H1 (cell line): ENCODE results near the gene INPP5A. TPM values are rescaled to one million over a fixed set of nuclear protein-coding genes. Genes with fewer than 3 reads are reported as not detected.

Experiments
- CHD7 ChIP-seq: fragments of 300-600 bp; sonication (generic); IDR thresholded peaks from 2 replicates; pipeline ENCODE4 v1.7.1; 2012; ENCODE audit warnings: low read length, moderate library complexity, mild to moderate bottlenecking, inconsistent platforms; ENCODE audit not compliant: insufficient replicate concordance
- CREB1 ChIP-seq: IDR thresholded peaks from 2 replicates; pipeline ENCODE4 v1.6.1; 2012; ENCODE audit warnings: inconsistent platforms
- MAFK ChIP-seq: IDR thresholded peaks from 2 replicates; pipeline ENCODE4 v1.6.1; 2012; ENCODE audit warnings: low read depth, mild to moderate bottlenecking, improper control_type of control experiment, low read length
- PHF8 ChIP-seq: fragments of 200-600 bp; sonication (generic); conservative IDR thresholded peaks from 2 replicates; pipeline ENCODE4 v1.7.1; 2012; ENCODE audit warnings: low read depth, mild to moderate bottlenecking, inconsistent platforms, low read length, moderate library complexity
- SP2 ChIP-seq: IDR thresholded peaks from 2 replicates; pipeline ENCODE4 v1.6.1; 2012; ENCODE audit warnings: mild to moderate bottlenecking, low read length, inconsistent platforms
- polyA plus RNA-seq, 7 experiments: library from polyadenylated mRNA; depleted of rRNA in 3 of 7; stranded (reverse) in 5 of 7; unstranded in 2 of 7; fragments of >200 nt in 5 of 7; fragments of 200-250 nt in 2 of 7; gene quantifications; 1 replicate in 5 of 7; 2 replicates in 1 of 7; 4 replicates in 1 of 7; pipeline versions ENCODE4 v1.2.1 to v1.2.3, GENCODE V29; 2011 to 2013; ENCODE audit warnings: missing spikeins in 2 of 7, mixed read lengths in 2 of 7
- total RNA-seq: library from RNA; stranded (reverse); fragmentation: NEBNext Ultra II Directional; extraction: Animal tissue kit (Norgen Biotek cat#: 25700); gene quantifications from 2 replicates; pipeline ENCODE4 v1.2.1, GENCODE V29; 2021

INPP5A gene
- total and polyA plus RNA-seq, 2 of the 8 experiments (the other 6 are each of a cell fraction or from before 2014, with no cell fraction given), result 19.7 to 27.5 TPM

GRCh38 chr10:132533571-132534260 is 3.9 kb upstream of the INPP5A start (continued):
- TF ChIP-seq CHD7 (no peak), CREB1 (no peak), MAFK (no peak), SP2 (no peak), PHF8 (no peak)
